DOHH2 (cell line): ENCODE data around the gene PHOSPHO1.

Source experiments
- CTCF ChIP-seq: fragments of 200-600 bp; sonication (generic); IDR thresholded peaks from one replicate; pipeline ENCODE4 v1.5.1; 2014; ENCODE audit warnings: antibody characterized with exemption, mild to moderate bottlenecking, low read depth, low read length; ENCODE audit not compliant: poor library complexity, severe bottlenecking
- EZH2phosphoT487 ChIP-seq: fragments of 200-600 bp; sonication (generic); IDR thresholded peaks from 2 replicates; pipeline ENCODE4 v1.6.1; 2017; ENCODE audit warnings: borderline replicate concordance, mild to moderate bottlenecking, antibody characterized with exemption, low read length, moderate library complexity, mixed read lengths

- TF ChIP-seq CTCF (peak; percentile 88), EZH2phosphoT487 (no peak)
These were observed 2.9 kb downstream of the PHOSPHO1 start for GRCh38 chr17:49227436-49228261.
